SK-N-MC (cell line): ENCODE measurements around the gene AP4M1.

Experiments used
- DNase-seq: peaks from one replicate; pipeline ENCODE4 v3.0.0-alpha.2; 2011; ENCODE audit warnings: low read depth, low spot score
- H3K27ac ChIP-seq: fragments of 200-600 bp; sonication (generic); 2 replicates; pipeline ENCODE4 v1.5.1; 2016; ENCODE audit warnings: mixed run types
- H3K36me3 ChIP-seq: fragments of 200-600 bp; sonication (generic); 2 replicates; pipeline ENCODE4 v1.6.1; 2017; ENCODE audit warnings: antibody characterized with exemption, low read length, mixed read lengths; ENCODE audit not compliant: insufficient read depth
- H3K4me3 ChIP-seq: fragments of 200-600 bp; sonication (generic); 2 replicates; pipeline ENCODE4 v1.5.1; 2016
- H3K9ac ChIP-seq: fragments of 200-600 bp; sonication (generic); 2 replicates; pipeline ENCODE4 v1.8.0; 2017; ENCODE audit warnings: mixed run types, mixed read lengths; ENCODE audit not compliant: insufficient read length
- H3K9me3 ChIP-seq: fragments of 200-600 bp; sonication (generic); 2 replicates; pipeline ENCODE4 v1.6.1; 2017; ENCODE audit warnings: low read depth, mild to moderate bottlenecking, antibody characterized with exemption, low read length, moderate library complexity, mixed read lengths
- EZH2 ChIP-seq: fragments of 200-600 bp; sonication (generic); IDR thresholded peaks from one replicate; pipeline ENCODE4 v1.6.1; 2017; ENCODE audit warnings: antibody characterized with exemption
- FOXP2 ChIP-seq: optimal IDR thresholded peaks from 2 replicates; pipeline ENCODE3; 2011; ENCODE audit warnings: mild to moderate bottlenecking, moderate library complexity; ENCODE audit not compliant: insufficient read depth; ENCODE audit errors: extremely low read length, control extremely low read depth
- POLR2AphosphoS5 ChIP-seq: IDR thresholded peaks from 2 replicates; pipeline ENCODE4 v1.6.1; 2012; ENCODE audit warnings: mild to moderate bottlenecking, low read depth, low read length, borderline replicate concordance

The AP4M1 gene, protein sequence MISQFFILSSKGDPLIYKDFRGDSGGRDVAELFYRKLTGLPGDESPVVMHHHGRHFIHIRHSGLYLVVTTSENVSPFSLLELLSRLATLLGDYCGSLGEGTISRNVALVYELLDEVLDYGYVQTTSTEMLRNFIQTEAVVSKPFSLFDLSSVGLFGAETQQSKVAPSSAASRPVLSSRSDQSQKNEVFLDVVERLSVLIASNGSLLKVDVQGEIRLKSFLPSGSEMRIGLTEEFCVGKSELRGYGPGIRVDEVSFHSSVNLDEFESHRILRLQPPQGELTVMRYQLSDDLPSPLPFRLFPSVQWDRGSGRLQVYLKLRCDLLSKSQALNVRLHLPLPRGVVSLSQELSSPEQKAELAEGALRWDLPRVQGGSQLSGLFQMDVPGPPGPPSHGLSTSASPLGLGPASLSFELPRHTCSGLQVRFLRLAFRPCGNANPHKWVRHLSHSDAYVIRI

DNA sequence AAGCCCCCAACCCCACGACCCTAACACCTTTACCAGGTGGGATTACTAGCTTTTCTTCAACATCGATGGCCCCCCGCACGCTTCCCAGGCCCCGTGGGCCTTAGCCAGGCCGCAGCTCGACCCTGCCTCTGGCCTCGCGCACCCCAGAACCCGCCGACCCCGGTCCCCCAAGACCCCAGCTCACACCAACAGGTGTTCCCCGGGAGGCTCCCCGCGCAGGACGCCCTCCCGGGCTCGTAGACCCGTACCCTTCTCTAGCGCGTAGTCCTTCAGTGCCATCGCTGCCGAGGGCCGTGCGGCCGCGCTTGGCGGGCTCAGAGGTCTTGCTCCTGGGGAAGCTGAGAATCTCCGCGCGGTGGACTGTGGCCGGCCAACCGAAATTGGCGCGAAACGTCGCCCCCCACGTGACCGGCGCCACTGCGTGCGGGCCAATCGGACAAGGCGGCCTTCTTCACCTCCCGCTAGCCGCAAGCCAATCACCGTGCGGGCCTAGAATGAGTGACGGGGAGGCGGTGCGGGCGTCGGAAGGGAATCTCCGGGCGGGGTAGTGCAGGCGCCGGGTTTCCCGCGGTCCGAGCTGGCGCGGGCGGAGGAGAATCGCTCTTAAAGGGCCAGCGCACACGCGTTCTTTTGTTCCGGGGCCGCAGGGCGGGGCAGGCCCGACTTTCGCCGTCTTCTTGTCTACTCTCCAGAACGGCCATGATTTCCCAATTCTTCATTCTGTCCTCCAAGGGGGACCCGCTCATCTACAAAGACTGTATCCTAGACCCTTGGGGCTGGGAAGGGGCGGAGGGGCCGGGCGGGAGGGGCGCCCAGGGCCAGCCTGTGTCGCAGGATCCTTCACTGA lies at the start of gene AP4M1, which contains the start of gene MCM7:
TSS of gene AP4M1 (plus strand) at position 628 of the 847 bp plus-strand sequence. CDS start at position 700, 72 bp downstream.
TSS of gene MCM7 (minus strand) at position 382 of the 847 bp plus-strand sequence. CDS start at position 279, 103 bp downstream.
- Histone ChIP-seq H3K4me3 (peak within 1 kb of the TSS; percentile 99), H3K27ac (peak within 1 kb of the TSS; percentile 98), H3K36me3 (peaks cover 51% of the 10 kb centered on the region), H3K9me3 (no peaks in the 10 kb centered on the region), H3K9ac (peak within 1 kb of the TSS; percentile 100)
- TF ChIP-seq FOXP2: peak; percentile 62
- peak; percentile 75 for TF ChIP-seq POLR2AphosphoS5
- no peak for TF ChIP-seq EZH2
- DNase-seq: peak; percentile 77

- no peaks in the 10 kb centered on the region for H3K9me3 ChIP-seq
- H3K4me3 ChIP-seq: no peak overlapping the region
- H3K9ac ChIP-seq: no peak overlapping the region
- no peak for DNase-seq
- TF ChIP-seq POLR2AphosphoS5: no peak
- TF ChIP-seq FOXP2: no peak
- no peak for TF ChIP-seq EZH2
- H3K36me3 ChIP-seq: peaks cover 17% of the 10 kb centered on the region
- H3K27ac ChIP-seq: no peak overlapping the region
These were observed 48.2 kb upstream of the AP4M1 start for GRCh38 chr7:100053215-100053614.

- TF ChIP-seq FOXP2 (no peak), EZH2 (no peak), POLR2AphosphoS5 (no peak)
- H3K4me3 ChIP-seq: no peak overlapping the region
- no peak overlapping the region for H3K27ac ChIP-seq
- no peak for DNase-seq
- H3K36me3 ChIP-seq: peaks cover 41% of the 10 kb centered on the region
- H3K9me3 ChIP-seq: no peaks in the 10 kb centered on the region
- H3K9ac ChIP-seq: no peak overlapping the region
These were observed 44.4 kb upstream of the AP4M1 start for GRCh38 chr7:100057006-100057405.

- DNase-seq: no peak
- Histone ChIP-seq H3K36me3 (peaks cover 53% of the 10 kb centered on the region), H3K9ac (no peak overlapping the region), H3K9me3 (no peaks in the 10 kb centered on the region), H3K4me3 (no peak overlapping the region), H3K27ac (no peak overlapping the region)
- no peak for TF ChIP-seq EZH2
- TF ChIP-seq POLR2AphosphoS5: no peak
- TF ChIP-seq FOXP2: no peak
These were observed 42.1 kb upstream of the AP4M1 start for GRCh38 chr7:100059251-100059739.

DNA sequence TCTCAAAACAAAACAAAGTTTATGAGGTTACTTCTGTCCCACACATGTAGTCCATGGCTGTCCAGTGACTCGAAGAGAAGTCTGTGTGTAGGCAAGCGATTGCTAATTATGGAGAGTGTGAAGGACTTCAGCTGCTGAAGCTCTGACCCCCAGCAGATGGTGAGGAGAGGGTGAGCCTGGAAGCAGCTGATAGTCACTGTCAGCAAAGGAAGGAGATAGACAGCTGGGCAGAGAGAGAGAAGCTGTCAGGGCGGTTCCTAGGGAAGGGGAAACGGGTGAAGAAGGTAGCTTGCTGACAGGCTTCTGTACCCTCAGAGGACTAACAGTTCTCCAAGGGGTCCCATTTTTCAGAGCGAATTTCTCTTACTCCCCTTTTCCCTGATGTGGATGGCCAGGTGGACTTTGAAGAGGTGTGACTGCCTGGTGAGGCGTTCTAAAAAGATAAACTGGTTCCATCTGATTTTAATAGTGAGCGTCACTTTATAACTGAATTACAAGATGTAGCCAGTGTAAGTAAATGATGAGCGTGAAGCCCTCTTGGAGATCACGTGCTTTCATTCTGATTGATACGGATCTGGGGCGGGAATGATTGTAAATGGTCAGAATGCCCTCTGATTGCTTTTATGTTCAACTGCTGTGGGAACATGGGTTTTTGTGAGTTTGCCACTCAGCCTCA lies 39.8 kb upstream of the AP4M1 start:
- no peak overlapping the region for H3K27ac ChIP-seq
- peaks cover 70% of the 10 kb centered on the region for H3K36me3 ChIP-seq
- H3K9me3 ChIP-seq: no peaks in the 10 kb centered on the region
- DNase-seq: no peak
- TF ChIP-seq EZH2: no peak
- no peak for TF ChIP-seq FOXP2
- no peak for TF ChIP-seq POLR2AphosphoS5
- H3K4me3 ChIP-seq: no peak overlapping the region
- H3K9ac ChIP-seq: no peak overlapping the region

- no peak overlapping the region for H3K4me3 ChIP-seq
- H3K9ac ChIP-seq: no peak overlapping the region
- no peaks in the 10 kb centered on the region for H3K9me3 ChIP-seq
- TF ChIP-seq POLR2AphosphoS5 (no peak), FOXP2 (no peak), EZH2 (no peak)
- no peak for DNase-seq
- no peak overlapping the region for H3K27ac ChIP-seq
- peaks cover 63% of the 10 kb centered on the region for H3K36me3 ChIP-seq
These were observed 38.1 kb upstream of the AP4M1 start for GRCh38 chr7:100063376-100063775.

GRCh38 chr7:100064162-100064561 lies 37.3 kb upstream of the AP4M1 start:
- Histone ChIP-seq H3K4me3 (no peak overlapping the region), H3K36me3 (peaks cover 58% of the 10 kb centered on the region), H3K9ac (no peak overlapping the region), H3K9me3 (no peaks in the 10 kb centered on the region), H3K27ac (peak overlapping the region; percentile 13; the same call in 1 of the 2 replicates)
- TF ChIP-seq EZH2 (no peak), FOXP2 (no peak), POLR2AphosphoS5 (no peak)
- DNase-seq: no peak
